ENCODE results near the gene PRXL2A. TPM values are rescaled to one million over a fixed set of nuclear protein-coding genes. Genes with fewer than 3 reads are reported as not detected.

PRXL2A gene
- total RNA-seq, 1 donor from 2014 or later = 33.3 TPM

- intact Hi-C loops (cut with DNase I) = no loop called here
- H3K27ac ChIP-seq = no peak overlapping the region
- no peak for ATAC-seq
- no peaks in the 10 kb centered on the region for H3K27me3 ChIP-seq (ENCODE audit: low read depth)
- H3K4me1 ChIP-seq = no peaks in the 10 kb centered on the region
- no peak for TF ChIP-seq CTCF (IDR thresholded peaks at IDR 0.05)
- H3K9me3 ChIP-seq = no peaks in the 10 kb centered on the region
- H3K4me3 ChIP-seq = no peak overlapping the region
- DNase-seq = no peak
- peaks cover 27% of the 10 kb centered on the region for H3K36me3 ChIP-seq
Measured at GRCh38 chr10:80421707-80422536, 13.6 kb downstream of the PRXL2A start.

GRCh38 chr10:80425901-80426300, 17.6 kb downstream of the PRXL2A start:
- Histone ChIP-seq H3K27me3 (ENCODE audit: low read depth) (no peaks in the 10 kb centered on the region), H3K9me3 (no peaks in the 10 kb centered on the region), H3K27ac (no peak overlapping the region), H3K36me3 (peaks cover 35% of the 10 kb centered on the region), H3K4me1 (no peaks in the 10 kb centered on the region), H3K4me3 (no peak overlapping the region)
- no peak for DNase-seq
- ATAC-seq = no peak
- TF ChIP-seq CTCF (IDR thresholded peaks at IDR 0.05) = no peak
- intact Hi-C loops (cut with DNase I) = no loop called here

- no peak overlapping the region for H3K4me3 ChIP-seq
- no peaks in the 10 kb centered on the region for H3K9me3 ChIP-seq
- DNase-seq (no peak), ATAC-seq (no peak)
- TF ChIP-seq CTCF (IDR thresholded peaks at IDR 0.05) = no peak
- H3K27me3 ChIP-seq (ENCODE audit: low read depth) = no peaks in the 10 kb centered on the region
- no peak overlapping the region for H3K27ac ChIP-seq
- intact Hi-C loops (cut with DNase I) = no loop called here
- no peaks in the 10 kb centered on the region for H3K4me1 ChIP-seq
- H3K36me3 ChIP-seq = peaks cover 45% of the 10 kb centered on the region
Measured at GRCh38 chr10:80427541-80427940, 19.2 kb downstream of the PRXL2A start.

DNA sequence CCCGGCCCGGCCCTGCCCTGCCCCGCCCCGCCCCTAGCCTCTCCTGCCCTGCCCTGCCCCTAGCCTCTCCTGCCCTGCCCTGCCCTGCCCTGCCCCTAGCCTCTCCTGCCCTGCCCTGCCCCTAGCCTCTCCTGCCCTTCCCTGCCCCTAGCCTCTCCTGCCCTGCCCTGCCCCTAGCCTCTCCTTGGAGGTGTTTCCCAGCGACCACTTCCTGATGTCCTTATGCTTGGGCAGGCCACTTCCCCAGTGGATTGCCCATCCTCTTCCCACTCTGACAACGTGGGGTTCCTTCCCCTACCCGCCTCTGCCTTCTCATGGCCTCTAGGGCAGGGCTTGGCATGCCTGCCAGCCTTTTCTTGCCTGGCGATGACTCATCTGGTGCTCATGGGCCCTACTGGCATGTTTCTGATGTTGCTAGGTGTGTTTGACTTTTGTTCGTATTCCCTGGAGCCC, 21.2 kb downstream of the PRXL2A start:
- peaks cover 33% of the 10 kb centered on the region for H3K36me3 ChIP-seq
- intact Hi-C loops (cut with DNase I) = no loop called here
- H3K27me3 ChIP-seq (ENCODE audit: low read depth) = no peaks in the 10 kb centered on the region
- H3K4me3 ChIP-seq = no peak overlapping the region
- no peaks in the 10 kb centered on the region for H3K9me3 ChIP-seq
- DNase-seq (peak; percentile 82), ATAC-seq (peak; percentile 94 to 97)
- no peak overlapping the region for H3K27ac ChIP-seq
- TF ChIP-seq CTCF (IDR thresholded peaks at IDR 0.05) = no peak
- H3K4me1 ChIP-seq = no peaks in the 10 kb centered on the region

DNA sequence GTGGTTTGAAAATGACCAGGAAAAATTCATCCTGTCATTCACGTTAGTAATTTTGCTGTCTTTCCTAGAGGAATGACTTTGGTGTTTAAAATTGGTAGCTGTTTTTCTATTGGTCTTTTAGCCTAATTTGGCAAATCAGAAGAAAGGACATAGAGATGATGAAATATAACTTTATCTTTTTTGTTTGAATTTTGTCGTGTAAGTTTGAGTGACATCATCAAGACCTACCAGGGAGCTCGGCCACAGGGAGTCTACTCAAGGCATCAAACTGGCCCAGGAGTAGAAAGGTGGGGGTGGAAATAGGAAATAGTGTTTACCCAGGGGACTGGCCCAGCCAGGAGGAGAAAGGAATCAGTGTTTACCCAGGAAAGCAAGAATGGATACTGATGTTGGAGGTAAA, 24.8 kb downstream of the PRXL2A start:
- ATAC-seq = no peak
- Histone ChIP-seq H3K27me3 (ENCODE audit: low read depth) (no peaks in the 10 kb centered on the region), H3K4me3 (no peak overlapping the region), H3K27ac (no peak overlapping the region), H3K9me3 (no peaks in the 10 kb centered on the region), H3K36me3 (peaks cover 9% of the 10 kb centered on the region), H3K4me1 (no peaks in the 10 kb centered on the region)
- TF ChIP-seq CTCF (IDR thresholded peaks at IDR 0.05) = no peak
- intact Hi-C loops (cut with DNase I) = no loop called here
- DNase-seq = no peak
